Measurements from ENCODE around the gene EXOC3L4.

The EXOC3L4 gene

DNA sequence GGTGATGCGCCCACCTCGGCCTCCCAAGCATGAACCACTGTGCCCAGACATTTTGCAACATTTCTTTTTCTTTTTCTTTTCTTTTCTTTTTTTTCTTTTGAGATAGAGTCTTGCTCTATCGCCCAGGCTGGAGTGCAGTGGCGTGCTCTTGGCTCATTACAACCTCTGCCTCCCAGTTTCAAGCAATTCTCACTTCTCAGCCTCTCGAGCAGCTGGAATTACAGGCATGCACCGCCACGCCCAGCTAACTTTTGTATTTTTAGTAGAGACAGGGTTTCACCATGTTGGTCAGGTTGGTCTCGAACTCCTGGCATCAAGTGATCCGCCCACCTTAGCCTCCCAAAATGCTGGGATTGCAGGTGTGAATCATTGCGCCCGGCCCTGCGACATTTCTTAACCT lies 29.5 kb upstream of the EXOC3L4 start:
- H3K4me3 ChIP-seq (ENCODE audit: low read depth, low read length) = no peak overlapping the region
- TF ChIP-seq, protein P1, sequence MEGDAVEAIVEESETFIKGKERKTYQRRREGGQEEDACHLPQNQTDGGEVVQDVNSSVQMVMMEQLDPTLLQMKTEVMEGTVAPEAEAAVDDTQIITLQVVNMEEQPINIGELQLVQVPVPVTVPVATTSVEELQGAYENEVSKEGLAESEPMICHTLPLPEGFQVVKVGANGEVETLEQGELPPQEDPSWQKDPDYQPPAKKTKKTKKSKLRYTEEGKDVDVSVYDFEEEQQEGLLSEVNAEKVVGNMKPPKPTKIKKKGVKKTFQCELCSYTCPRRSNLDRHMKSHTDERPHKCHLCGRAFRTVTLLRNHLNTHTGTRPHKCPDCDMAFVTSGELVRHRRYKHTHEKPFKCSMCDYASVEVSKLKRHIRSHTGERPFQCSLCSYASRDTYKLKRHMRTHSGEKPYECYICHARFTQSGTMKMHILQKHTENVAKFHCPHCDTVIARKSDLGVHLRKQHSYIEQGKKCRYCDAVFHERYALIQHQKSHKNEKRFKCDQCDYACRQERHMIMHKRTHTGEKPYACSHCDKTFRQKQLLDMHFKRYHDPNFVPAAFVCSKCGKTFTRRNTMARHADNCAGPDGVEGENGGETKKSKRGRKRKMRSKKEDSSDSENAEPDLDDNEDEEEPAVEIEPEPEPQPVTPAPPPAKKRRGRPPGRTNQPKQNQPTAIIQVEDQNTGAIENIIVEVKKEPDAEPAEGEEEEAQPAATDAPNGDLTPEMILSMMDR (IDR thresholded peaks at IDR 0.05; ENCODE audit: control insufficient read depth, extremely low read depth, insufficient read depth) = no peak
- DNase-seq (ENCODE audit: low read depth) = no peak

DNA sequence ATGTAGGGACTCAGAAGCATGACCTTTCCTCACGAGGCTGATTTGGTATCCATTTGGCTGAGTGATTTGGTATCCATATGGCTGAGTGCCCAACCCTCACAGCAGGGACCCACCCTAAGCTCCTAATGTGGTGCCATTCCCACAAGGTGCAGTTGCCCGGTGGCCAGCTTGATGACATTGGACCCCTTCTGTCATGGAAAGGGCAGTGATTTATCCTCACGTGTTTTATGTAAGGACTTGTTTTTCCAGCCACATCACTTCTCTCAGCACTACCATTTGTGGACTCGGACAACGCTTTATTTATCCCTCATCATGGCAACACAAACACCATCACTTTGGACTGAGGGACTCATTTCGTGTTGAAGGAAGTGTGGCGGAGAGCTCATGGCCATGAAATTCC lies 28.7 kb upstream of the EXOC3L4 start:
- TF ChIP-seq, protein P1 (IDR thresholded peaks at IDR 0.05; ENCODE audit: control insufficient read depth, extremely low read depth, insufficient read depth) = no peak

DNA sequence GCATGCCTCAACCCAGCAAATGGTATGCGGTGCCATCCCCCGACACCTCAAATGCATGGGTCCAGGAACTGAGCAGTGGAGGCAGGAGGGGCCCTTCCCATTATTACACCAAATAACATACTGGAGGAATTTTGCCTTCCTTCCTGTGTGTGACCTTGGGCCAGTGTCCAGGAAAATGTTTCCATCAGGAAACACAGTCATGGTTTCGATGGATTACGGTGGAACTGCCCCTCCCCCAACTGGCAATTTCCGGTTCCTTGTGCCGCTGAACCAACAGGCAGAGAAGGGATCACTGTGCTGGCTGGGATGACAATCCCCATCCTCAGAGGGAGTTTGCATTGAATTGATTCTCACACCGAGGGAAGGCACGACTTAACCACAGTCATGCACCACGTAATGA lies 28.1 kb upstream of the EXOC3L4 start:
- TF ChIP-seq, protein P1 (IDR thresholded peaks at IDR 0.05; ENCODE audit: control insufficient read depth, extremely low read depth, insufficient read depth) = no peak
- no peak overlapping the region for H3K4me3 ChIP-seq (ENCODE audit: low read depth, low read length)
- no peak for DNase-seq (ENCODE audit: low read depth)

More for the DNA sequence above, 28.7 kb upstream of the EXOC3L4 start:
- H3K4me3 ChIP-seq (ENCODE audit: low read depth, low read length) = no peak overlapping the region
- DNase-seq (ENCODE audit: low read depth) = no peak

DNA sequence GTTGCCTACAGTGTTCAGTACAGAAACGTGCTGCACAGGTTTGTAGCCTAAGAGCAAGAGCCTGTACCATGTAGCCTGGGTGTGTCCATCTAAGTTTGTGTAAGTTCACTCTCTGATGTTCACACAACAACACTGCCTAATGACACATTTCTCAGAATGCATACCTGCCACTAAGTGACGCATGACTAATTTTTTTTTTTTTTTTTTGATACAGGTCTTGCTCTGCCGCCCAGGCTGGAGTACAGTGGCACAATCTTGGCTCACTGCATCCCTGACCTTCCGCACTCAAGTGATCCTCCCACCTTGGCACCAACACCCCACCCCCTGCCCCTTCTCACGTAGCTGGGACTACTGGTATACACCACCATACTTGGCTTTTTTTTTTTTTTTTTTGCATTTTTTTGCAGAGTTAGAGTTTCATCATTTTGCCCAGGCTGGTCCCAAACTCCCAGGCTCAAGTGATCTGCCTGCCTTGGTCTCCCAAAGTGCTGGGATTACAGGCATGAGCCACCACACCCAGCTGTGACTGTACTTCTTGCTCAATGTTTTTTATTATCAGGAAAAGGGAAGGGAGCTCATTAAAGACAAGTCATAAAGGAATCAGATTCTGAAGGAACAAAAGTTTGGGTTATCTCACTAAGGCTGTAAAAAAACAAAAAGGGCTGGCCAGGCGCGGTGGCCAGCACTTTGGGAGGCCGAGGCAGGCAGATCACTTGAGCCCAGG lies 27.1 kb upstream of the EXOC3L4 start:
- no peak for DNase-seq (ENCODE audit: low read depth)

DNA sequence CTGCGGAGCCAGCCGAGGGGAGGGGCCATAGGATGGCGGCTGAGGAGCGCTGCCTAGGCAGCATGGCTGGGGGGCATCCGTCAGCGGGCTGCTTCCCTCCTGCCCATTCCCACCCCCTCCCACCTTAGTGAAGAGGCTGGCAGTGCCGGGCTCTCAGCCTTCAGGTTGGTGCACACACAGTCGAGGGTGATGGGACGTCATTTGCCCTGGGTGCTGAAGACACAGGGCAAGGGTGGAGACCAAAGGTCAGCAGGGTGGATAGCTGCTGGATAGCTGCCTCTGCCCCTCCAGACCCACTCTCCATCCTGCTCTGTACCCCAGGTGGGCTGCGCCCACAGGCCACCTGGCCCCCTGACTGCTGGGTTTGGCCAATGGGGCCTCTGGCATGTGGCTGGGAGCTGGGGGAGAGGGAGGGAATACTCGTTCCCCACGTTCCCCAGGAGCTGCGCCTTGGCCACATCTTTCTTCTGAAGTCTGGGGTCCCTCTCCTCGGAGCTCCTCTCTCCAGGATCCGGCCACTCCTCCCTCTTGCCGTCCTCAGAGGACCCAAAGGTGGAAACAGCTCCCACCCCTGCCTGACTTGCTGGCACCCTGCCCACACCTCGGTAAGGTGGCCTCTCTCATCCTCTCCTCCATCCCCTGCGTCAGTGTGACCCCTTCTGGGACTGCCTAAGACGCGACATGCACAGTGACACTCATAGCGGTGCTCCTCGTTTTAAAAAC lies 26.0 kb upstream of the EXOC3L4 start:
- TF ChIP-seq, protein P1 (IDR thresholded peaks at IDR 0.05; ENCODE audit: control insufficient read depth, extremely low read depth, insufficient read depth) = no peak
- no peak overlapping the region for H3K4me3 ChIP-seq (ENCODE audit: low read depth, low read length)
- DNase-seq (ENCODE audit: low read depth) = no peak

More for the DNA sequence above, 27.1 kb upstream of the EXOC3L4 start:
- TF ChIP-seq, protein P1 (IDR thresholded peaks at IDR 0.05; ENCODE audit: control insufficient read depth, extremely low read depth, insufficient read depth) = no peak
- no peak overlapping the region for H3K4me3 ChIP-seq (ENCODE audit: low read depth, low read length)

DNA sequence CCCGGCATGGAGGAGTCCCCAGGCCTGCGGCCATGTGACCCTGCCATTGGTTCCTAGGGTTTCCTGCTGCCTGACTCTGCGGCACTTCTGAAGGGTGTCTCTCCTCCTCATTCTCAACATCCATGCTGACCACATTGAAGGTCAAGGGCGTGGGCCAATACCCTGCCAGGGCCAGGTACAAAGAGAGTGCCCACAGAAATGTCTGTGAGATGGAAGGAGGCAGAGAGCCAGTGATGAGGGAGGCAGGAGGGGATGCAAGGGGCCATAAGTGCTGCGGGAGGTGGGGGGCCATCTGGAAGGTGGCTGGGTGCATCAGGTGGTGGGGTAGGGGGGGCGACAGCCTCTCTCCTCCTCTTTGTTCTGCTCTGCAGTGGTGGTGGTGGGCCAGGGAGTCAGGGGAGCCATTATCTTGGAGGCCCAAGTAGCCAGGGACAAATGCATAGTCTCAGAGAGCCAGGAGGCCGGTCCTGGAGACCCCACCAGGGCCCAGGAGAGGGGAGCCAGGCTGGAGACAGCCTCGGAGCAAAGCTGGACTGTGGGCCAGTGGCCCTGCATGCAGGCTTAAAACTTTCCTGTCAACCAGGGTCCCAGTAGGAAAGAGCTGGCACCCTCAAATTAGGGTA lies 24.2 kb upstream of the EXOC3L4 start:
- TF ChIP-seq, protein P1 (IDR thresholded peaks at IDR 0.05; ENCODE audit: control insufficient read depth, extremely low read depth, insufficient read depth) = no peak
- no peak for DNase-seq (ENCODE audit: low read depth)
- no peak overlapping the region for H3K4me3 ChIP-seq (ENCODE audit: low read depth, low read length)
